ENCODE measurements around the gene KLHL29.

DNA sequence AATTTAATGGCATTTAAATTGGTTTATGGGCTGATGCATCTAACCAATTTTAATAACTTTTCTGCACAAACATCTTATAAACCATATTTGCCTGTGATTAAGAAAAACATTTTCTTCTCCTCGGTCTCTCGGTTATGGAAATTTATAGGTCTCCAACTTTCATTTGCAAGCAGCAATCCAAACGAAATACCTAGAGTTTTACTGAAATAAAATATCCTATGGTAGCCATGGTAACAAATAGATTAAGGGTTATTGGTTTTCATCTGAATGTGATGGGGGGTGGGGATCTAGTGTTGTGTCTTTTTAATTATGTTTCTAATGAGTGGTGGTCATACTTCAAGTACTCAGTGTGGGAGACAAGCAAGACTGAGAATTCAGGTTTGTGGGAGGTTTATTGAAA, 2.9 kb downstream of the KLHL29 start:
- TF ChIP-seq, protein P1, sequence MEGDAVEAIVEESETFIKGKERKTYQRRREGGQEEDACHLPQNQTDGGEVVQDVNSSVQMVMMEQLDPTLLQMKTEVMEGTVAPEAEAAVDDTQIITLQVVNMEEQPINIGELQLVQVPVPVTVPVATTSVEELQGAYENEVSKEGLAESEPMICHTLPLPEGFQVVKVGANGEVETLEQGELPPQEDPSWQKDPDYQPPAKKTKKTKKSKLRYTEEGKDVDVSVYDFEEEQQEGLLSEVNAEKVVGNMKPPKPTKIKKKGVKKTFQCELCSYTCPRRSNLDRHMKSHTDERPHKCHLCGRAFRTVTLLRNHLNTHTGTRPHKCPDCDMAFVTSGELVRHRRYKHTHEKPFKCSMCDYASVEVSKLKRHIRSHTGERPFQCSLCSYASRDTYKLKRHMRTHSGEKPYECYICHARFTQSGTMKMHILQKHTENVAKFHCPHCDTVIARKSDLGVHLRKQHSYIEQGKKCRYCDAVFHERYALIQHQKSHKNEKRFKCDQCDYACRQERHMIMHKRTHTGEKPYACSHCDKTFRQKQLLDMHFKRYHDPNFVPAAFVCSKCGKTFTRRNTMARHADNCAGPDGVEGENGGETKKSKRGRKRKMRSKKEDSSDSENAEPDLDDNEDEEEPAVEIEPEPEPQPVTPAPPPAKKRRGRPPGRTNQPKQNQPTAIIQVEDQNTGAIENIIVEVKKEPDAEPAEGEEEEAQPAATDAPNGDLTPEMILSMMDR (IDR thresholded peaks at IDR 0.05 in 8 of 11, conservative IDR thresholded peaks at IDR 0.05 in 3 of 11): no peak
- TF ChIP-seq POLR2A (IDR thresholded peaks at IDR 0.05) (no peak), POLR2AphosphoS5 (IDR thresholded peaks at IDR 0.05) (no peak)
